Measurements from ENCODE around the gene MOCOS.

The MOCOS gene

DNA sequence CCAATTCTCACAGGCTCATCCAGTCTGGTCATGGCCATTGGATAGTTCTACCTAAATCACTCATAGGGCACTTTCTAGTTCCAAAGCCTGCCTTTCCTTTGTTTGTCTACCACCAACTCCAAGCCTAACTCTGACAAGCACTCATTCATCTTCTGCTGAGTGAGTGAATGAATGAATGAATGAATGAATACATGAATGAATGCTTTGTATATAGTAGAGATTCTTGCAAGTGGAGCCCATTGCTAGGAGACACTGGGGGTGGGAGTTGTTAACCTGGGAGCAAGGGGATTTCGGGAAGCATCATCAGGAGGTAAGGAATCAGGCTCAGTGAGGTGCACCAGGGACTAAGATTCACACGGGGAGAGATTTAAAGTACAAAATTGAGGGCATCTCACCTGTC, 3.3 kb upstream of the MOCOS start:
- no peak for DNase-seq
- no peaks in the 10 kb centered on the region for H3K27me3 ChIP-seq
- H3K4me3 ChIP-seq (ENCODE audit: low read depth, low read length): no peak overlapping the region
- no peaks in the 10 kb centered on the region for H3K36me3 ChIP-seq
- H3K4me1 ChIP-seq: no peaks in the 10 kb centered on the region
- no peaks in the 10 kb centered on the region for H3K9me3 ChIP-seq
- TF ChIP-seq, protein P1, sequence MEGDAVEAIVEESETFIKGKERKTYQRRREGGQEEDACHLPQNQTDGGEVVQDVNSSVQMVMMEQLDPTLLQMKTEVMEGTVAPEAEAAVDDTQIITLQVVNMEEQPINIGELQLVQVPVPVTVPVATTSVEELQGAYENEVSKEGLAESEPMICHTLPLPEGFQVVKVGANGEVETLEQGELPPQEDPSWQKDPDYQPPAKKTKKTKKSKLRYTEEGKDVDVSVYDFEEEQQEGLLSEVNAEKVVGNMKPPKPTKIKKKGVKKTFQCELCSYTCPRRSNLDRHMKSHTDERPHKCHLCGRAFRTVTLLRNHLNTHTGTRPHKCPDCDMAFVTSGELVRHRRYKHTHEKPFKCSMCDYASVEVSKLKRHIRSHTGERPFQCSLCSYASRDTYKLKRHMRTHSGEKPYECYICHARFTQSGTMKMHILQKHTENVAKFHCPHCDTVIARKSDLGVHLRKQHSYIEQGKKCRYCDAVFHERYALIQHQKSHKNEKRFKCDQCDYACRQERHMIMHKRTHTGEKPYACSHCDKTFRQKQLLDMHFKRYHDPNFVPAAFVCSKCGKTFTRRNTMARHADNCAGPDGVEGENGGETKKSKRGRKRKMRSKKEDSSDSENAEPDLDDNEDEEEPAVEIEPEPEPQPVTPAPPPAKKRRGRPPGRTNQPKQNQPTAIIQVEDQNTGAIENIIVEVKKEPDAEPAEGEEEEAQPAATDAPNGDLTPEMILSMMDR (IDR thresholded peaks at IDR 0.05; ENCODE audit: low read depth, low read length): no peak

DNA sequence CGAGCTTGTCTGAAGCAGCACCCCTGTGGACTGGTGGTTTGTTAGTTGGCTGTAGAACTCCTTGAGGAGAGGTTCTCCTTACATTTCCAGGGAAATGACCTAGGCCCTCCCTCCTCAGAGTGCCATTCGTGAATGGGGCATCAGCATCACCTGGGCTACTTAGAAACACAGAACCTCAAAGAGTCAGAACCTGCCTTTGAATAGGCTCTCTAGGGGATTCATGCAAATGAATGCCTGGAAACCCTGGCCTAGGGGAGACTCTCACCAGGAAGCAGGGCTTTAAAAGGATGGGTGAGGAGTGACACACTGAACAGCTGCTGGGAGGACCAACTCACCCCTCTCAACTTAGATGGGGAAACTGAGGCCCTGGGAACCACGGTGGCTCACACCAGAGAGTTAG, 2.1 kb upstream of the MOCOS start:
- TF ChIP-seq, protein P1 (IDR thresholded peaks at IDR 0.05; ENCODE audit: low read depth, low read length): no peak
- Histone ChIP-seq H3K36me3 (no peaks in the 10 kb centered on the region), H3K4me1 (no peaks in the 10 kb centered on the region), H3K4me3 (ENCODE audit: low read depth, low read length) (no peak overlapping the region), H3K9me3 (no peaks in the 10 kb centered on the region), H3K27me3 (no peaks in the 10 kb centered on the region)
- no peak for DNase-seq

DNA sequence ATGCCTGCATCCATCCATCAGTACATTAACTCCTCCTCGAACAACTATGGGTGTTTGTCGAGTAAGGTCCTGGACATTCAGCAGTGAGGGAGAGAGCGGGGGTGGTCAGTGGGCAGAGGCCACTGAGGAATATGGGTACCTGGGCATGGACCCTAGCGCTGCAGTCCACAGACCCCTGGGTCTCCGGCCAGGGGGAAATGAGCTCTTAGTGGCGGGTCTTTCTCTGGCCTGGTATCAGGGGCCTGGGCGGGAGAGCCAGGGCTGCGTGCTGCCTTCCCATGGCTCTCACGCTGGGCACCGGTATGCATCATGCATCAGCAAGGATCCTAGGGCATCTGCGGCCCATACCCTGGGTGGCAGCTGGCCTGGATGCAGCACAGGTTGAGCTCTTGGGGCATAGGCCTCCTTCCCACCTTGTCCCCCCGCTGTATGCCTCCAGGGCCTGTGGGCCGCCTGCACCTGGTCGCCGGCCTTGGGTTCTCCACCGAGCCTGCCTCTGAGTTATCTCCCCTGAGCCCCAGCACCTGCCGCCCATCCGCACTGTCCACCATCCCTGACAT, 1.3 kb upstream of the MOCOS start:
- no peaks in the 10 kb centered on the region for H3K9me3 ChIP-seq
- H3K27me3 ChIP-seq: no peaks in the 10 kb centered on the region
- no peaks in the 10 kb centered on the region for H3K4me1 ChIP-seq
- DNase-seq: no peak
- H3K4me3 ChIP-seq (ENCODE audit: low read depth, low read length): no peak overlapping the region
- TF ChIP-seq, protein P1 (IDR thresholded peaks at IDR 0.05; ENCODE audit: low read depth, low read length): no peak
- H3K36me3 ChIP-seq: no peaks in the 10 kb centered on the region

DNA sequence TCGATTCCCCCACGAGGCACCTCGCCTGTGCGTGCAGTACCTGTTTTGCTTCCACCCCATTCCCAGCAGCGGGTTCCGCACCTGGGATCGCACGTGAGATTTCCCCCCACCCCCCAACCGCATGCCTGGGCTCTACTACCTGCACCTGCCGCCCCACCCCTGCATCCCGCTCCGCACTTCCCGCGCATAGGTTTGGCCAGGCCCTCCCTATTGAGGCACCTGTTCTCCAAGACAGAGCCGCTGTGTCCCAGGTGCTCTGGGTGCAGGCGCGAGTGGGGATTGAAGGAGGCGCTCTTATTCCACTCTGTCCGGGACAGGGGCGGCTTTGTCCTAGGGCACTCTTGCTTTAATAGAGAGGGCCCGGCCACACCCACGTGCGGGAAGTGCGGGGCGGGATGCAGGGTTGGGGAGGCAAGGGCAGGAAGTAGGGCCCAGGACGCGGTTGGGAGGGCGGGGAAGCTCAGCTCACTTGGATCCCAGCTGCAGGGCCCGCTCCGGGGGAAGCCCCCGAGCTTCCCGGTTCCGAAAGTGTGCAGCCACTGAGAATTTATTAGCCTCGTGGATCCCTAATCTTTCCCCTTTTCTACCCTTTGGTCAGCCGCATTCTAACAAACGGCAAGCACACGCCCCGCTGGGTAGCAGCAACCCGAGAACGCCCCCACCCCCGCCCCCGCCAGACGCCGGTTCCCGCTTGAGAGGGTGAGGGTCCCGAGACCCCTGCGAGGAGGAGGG, 670 bp upstream of the MOCOS start:
- no peaks in the 10 kb centered on the region for H3K27me3 ChIP-seq
- TF ChIP-seq, protein P1 (IDR thresholded peaks at IDR 0.05; ENCODE audit: low read depth, low read length): no peak
- no peak for DNase-seq
- H3K36me3 ChIP-seq: no peaks in the 10 kb centered on the region
- no peaks in the 10 kb centered on the region for H3K9me3 ChIP-seq
- no peaks in the 10 kb centered on the region for H3K4me1 ChIP-seq
- peak overlapping the region; percentile 53 for H3K4me3 ChIP-seq (ENCODE audit: low read depth, low read length)

DNA sequence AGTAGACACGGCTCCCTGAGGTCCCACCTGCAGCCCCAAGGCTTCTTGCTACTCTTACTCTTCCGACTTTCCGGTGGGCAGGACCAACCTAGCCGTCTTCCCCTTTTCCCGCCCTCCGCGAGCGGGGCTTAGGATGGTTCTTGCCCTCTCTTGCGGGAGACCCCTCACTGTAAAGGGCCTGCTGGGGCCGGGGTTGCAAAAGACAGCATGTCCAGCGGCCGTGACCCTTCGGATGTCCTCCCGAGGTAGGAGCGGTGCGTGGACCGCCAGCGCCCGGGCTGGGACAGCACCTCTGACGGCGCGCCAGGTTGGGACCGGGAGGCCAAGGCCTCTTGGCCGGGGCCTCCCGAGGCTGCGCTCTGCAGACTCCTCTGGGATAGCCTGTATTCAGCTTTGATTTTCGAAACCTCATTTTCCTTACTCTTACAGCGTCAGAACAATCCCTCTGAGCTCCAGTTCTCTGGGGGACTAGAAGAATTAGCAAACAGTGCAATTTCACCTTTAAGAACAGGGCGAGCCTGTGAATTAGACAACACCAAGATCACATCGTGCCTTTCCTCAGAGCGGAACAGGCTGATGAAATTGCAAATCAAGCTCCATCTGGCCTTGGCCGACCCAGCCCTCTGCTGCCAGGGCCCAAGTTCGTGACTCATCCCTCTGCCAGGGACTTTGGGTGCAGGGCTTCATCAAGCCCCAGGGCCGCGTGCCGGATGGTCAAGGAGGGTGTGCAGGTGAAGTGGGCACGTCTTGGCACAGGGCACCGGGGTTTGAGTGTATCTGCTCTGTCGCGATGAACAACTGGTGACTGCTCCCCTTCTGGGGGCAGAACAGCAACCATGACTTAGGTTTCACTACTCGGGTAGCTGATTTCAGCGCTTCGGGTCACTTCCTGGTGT, 777 bp downstream of the MOCOS start:
- H3K27me3 ChIP-seq: no peaks in the 10 kb centered on the region
- no peaks in the 10 kb centered on the region for H3K9me3 ChIP-seq
- no peaks in the 10 kb centered on the region for H3K4me1 ChIP-seq
- TF ChIP-seq, protein P1 (IDR thresholded peaks at IDR 0.05; ENCODE audit: low read depth, low read length): no peak
- DNase-seq: no peak
- peak overlapping the region; percentile 53 for H3K4me3 ChIP-seq (ENCODE audit: low read depth, low read length)
- H3K36me3 ChIP-seq: no peaks in the 10 kb centered on the region
